AG09309 (cell line): ENCODE data around the gene GAPDH.

Experiments
- DNase-seq: peaks from one replicate; pipeline ENCODE4 v3.0.0-alpha.2; 2010; ENCODE audit warnings: low read depth
- H3K4me3 ChIP-seq: 2 replicates; pipeline ENCODE4 v1.5.1; 2011; ENCODE audit warnings: mild to moderate bottlenecking, low read depth, low read length, moderate library complexity; ENCODE audit not compliant: control insufficient read depth
- TF ChIP-seq, protein P1 (sequence below): IDR thresholded peaks from 2 replicates; pipeline ENCODE4 v1.5.1; 2011; ENCODE audit warnings: mild to moderate bottlenecking, low read depth, low read length, inconsistent platforms; ENCODE audit not compliant: insufficient read depth, control insufficient read depth; ENCODE audit errors: missing control alignments

Gene GAPDH

GRCh38 chr12:6522193-6522592 is 12.1 kb upstream of the GAPDH start:
- no peak overlapping the region for H3K4me3 ChIP-seq
- TF ChIP-seq, protein P1, sequence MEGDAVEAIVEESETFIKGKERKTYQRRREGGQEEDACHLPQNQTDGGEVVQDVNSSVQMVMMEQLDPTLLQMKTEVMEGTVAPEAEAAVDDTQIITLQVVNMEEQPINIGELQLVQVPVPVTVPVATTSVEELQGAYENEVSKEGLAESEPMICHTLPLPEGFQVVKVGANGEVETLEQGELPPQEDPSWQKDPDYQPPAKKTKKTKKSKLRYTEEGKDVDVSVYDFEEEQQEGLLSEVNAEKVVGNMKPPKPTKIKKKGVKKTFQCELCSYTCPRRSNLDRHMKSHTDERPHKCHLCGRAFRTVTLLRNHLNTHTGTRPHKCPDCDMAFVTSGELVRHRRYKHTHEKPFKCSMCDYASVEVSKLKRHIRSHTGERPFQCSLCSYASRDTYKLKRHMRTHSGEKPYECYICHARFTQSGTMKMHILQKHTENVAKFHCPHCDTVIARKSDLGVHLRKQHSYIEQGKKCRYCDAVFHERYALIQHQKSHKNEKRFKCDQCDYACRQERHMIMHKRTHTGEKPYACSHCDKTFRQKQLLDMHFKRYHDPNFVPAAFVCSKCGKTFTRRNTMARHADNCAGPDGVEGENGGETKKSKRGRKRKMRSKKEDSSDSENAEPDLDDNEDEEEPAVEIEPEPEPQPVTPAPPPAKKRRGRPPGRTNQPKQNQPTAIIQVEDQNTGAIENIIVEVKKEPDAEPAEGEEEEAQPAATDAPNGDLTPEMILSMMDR = no peak
- DNase-seq = no peak

GRCh38 chr12:6523708-6524107 is 10.6 kb upstream of the GAPDH start:
- no peak overlapping the region for H3K4me3 ChIP-seq
- TF ChIP-seq, protein P1 = no peak
- DNase-seq = no peak

DNA sequence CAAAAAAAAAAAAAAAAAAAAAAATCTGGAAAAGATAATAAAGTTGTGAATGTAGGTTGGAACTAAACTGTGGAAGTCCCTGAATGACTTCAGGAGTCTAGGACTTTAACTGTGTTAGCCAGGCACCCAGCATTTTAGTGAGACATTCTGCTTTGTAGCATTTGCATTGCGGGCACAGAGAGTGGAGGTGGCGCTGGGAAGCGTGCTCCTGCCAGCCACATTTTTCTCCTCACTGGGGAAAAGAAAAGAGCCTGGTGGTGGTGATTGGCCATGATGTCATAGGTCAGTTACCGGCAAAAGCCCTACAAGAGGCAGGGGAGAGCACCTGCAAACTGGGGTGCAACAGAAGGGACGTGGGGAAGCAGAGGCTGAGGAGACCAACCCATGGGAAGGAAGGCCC is 9.7 kb upstream of the GAPDH start:
- no peak overlapping the region for H3K4me3 ChIP-seq
- TF ChIP-seq, protein P1 = no peak
- DNase-seq = no peak

GRCh38 chr12:6526201-6526600 is 8.1 kb upstream of the GAPDH start:
- TF ChIP-seq, protein P1 = no peak
- no peak overlapping the region for H3K4me3 ChIP-seq
- no peak for DNase-seq

DNA sequence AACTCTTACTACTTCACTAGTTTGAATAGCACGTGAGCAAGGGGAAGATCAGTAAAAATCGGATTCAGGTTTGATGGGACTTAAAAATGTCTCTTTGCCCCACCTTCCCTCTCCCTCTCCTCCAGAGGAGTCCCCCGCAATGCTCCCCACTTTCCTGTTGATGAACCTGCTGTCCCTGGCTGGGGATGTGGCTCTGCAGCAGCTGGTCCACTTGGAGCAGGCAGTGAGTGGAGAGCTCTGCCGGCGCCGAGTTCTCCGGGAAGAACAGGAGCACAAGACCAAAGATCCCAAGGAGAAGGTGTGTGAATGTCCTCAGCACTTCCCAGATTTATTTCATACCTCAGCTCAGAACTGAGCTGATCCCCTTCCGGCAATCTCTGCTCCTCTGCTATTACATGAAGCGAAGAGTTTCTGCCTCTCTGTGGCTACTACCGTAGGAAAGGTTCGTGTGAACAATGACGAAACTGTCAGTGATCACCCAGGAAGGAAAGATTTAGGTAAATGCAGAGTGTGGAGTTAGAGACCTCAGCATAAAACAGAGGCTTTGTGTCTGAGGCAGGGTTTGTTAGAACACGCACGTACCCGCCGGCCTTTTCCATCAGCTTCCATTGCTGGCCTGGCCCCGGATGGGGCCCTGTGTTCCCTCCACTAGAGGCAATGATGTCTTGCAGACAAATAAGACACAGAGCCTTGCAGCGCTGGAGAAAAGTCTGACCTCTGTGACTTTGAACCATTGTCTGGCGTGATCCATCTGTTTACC is 7.4 kb upstream of the GAPDH start:
- DNase-seq = no peak
- TF ChIP-seq, protein P1 = no peak
- no peak overlapping the region for H3K4me3 ChIP-seq

DNA sequence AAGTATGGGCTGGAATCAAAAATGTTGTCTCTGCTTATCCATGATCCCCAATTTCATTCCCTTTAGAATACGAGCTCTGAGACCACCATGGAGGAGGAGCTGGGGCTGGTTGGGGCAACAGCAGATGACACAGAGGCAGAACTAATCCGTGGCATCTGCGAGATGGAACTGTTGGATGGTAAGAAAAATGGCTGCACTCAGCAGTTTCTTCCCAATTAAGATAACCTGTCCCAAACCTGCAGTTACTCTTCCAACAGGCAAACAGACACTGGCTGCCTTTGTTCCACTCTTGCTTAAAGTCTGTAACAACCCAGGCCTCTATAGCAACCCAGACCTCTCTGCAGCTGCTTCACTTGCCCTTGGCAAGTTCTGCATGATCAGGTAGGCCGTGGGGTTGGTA is 6.6 kb upstream of the GAPDH start:
- TF ChIP-seq, protein P1 = no peak
- DNase-seq = no peak
- H3K4me3 ChIP-seq = no peak overlapping the region
